ENCODE measurements around the gene SLC10A3.
A peak's percentile ranks its signal among the peaks of the same experiment; 100 is the strongest.

SLC10A3 gene

GRCh38 chrX:154482786-154483185 is 7.6 kb downstream of the SLC10A3 start:
- no peak for DNase-seq (ENCODE audit: low read depth)

- no peak for DNase-seq (ENCODE audit: low read depth)
Observed at GRCh38 chrX:154481911-154482601, 8.4 kb downstream of the SLC10A3 start.

GRCh38 chrX:154481195-154481594 is 9.2 kb downstream of the SLC10A3 start:
- DNase-seq (ENCODE audit: low read depth): no peak

GRCh38 chrX:154478728-154479622 is 11.5 kb downstream of the SLC10A3 start, which contains the start of gene LAGE3:
LAGE3 (minus strand) TSS chrX:154479281; CDS start chrX:154478915, 366 bp downstream.
- DNase-seq (ENCODE audit: low read depth): peak; percentile 88

- DNase-seq (ENCODE audit: low read depth): no peak
Observed at GRCh38 chrX:154477891-154478477, 12.4 kb downstream of the SLC10A3 start.

GRCh38 chrX:154476821-154477220 is 13.6 kb downstream of the SLC10A3 start:
- DNase-seq (ENCODE audit: low read depth): no peak

GRCh38 chrX:154473683-154474082 is 16.7 kb downstream of the SLC10A3 start:
- DNase-seq (ENCODE audit: low read depth): no peak

- no peak for DNase-seq (ENCODE audit: low read depth)
Observed at GRCh38 chrX:154472685-154473632, 17.5 kb downstream of the SLC10A3 start.

GRCh38 chrX:154471839-154472684 is 18.4 kb downstream of the SLC10A3 start:
- no peak for DNase-seq (ENCODE audit: low read depth)

- no peak for DNase-seq (ENCODE audit: low read depth)
Observed at GRCh38 chrX:154470914-154471568, 19.4 kb downstream of the SLC10A3 start.

GRCh38 chrX:154470434-154470833 is 20.0 kb downstream of the SLC10A3 start:
- no peak for DNase-seq (ENCODE audit: low read depth)

- no peak for DNase-seq (ENCODE audit: low read depth)
Observed at GRCh38 chrX:154469880-154470279, 20.5 kb downstream of the SLC10A3 start.

GRCh38 chrX:154469114-154469513 is 21.3 kb downstream of the SLC10A3 start:
- DNase-seq (ENCODE audit: low read depth): no peak

- DNase-seq (ENCODE audit: low read depth): no peak
Observed at GRCh38 chrX:154468217-154468616, 22.2 kb downstream of the SLC10A3 start.

GRCh38 chrX:154467556-154467955 is 22.9 kb downstream of the SLC10A3 start:
- DNase-seq (ENCODE audit: low read depth): no peak

GRCh38 chrX:154466907-154467306 is 23.5 kb downstream of the SLC10A3 start:
- no peak for DNase-seq (ENCODE audit: low read depth)

GRCh38 chrX:154466036-154466435 is 24.4 kb downstream of the SLC10A3 start:
- DNase-seq (ENCODE audit: low read depth): no peak

GRCh38 chrX:154465601-154466000 is 24.8 kb downstream of the SLC10A3 start:
- no peak for DNase-seq (ENCODE audit: low read depth)

GRCh38 chrX:154464806-154465365 is 25.5 kb downstream of the SLC10A3 start:
- no peak for DNase-seq (ENCODE audit: low read depth)
